ENCODE results near the gene CLPTM1L. TPM values are rescaled to one million over a fixed set of nuclear protein-coding genes. Genes with fewer than 3 reads are reported as not detected.

The CLPTM1L gene
- total and polyA plus RNA-seq, 9 of the 15 experiments (the other 6 are each of a cell fraction or from before 2014, with no cell fraction given), result 3.5 to 217 (median 177) TPM

- Histone ChIP-seq H3K36me3 (ENCODE audit: control insufficient read depth, insufficient read depth, low read length) (no peaks in the 10 kb centered on the region), H3K9me1 (ENCODE audit: control insufficient read depth, insufficient read depth, low read length) (no peaks in the 10 kb centered on the region), H3K9ac (ENCODE audit: insufficient read depth in 1 of 2, low read depth in 2 of 2, low read length in 2 of 2) (no peak overlapping the region), H3K4me1 (replicated peaks in 1 of 2; ENCODE audit: control insufficient read depth in 2 of 2, insufficient read depth in 2 of 2, low read length in 2 of 2) (no peaks in the 10 kb centered on the region; a peak in 1 of 5 replicates), H3K79me2 (ENCODE audit: control insufficient read depth, insufficient read depth, low read length) (no peaks in the 10 kb centered on the region), H3K27ac (ENCODE audit: extremely low read depth, low read depth, low read length) (no peak overlapping the region), H4K20me1 (replicated peaks; ENCODE audit: control insufficient read depth, insufficient read depth, low read length) (peaks cover 3% of the 10 kb centered on the region), H3K27me3 (ENCODE audit: control insufficient read depth in 2 of 2, insufficient read depth in 2 of 2, low read length in 2 of 2) (peaks cover 70 to 78% of the 10 kb centered on the region in 2 experiments), H3K9me3 (replicated peaks; ENCODE audit: control insufficient read depth, insufficient read depth, low read depth, low read length) (no peaks in the 10 kb centered on the region), H3K4me3 (no peak overlapping the region), H2AFZ (ENCODE audit: low read depth, low read length) (peak overlapping the region; percentile 84), H3K4me2 (ENCODE audit: insufficient read depth, low read length) (peak overlapping the region; percentile 61)
- TF ChIP-seq ILF3 (IDR thresholded peaks at IDR 0.05; ENCODE audit: borderline replicate concordance) (no peak), CREB1 (IDR thresholded peaks at IDR 0.05) (peak; percentile 65), CREB1 (CRISPR knock-in tag; IDR thresholded peaks at IDR 0.05) (peak; percentile 76), BHLHE40 (IDR thresholded peaks at IDR 0.05; ENCODE audit: low read length) (peak; percentile 41; the same call in 1 of the 2 replicates), CREM (IDR thresholded peaks at IDR 0.05; ENCODE audit: low read depth) (peak; percentile 92), ATF1 (CRISPR knock-in tag; IDR thresholded peaks at IDR 0.05) (0 out of 2 replicates have a peak, but pooled peaks have one; percentile 19), ATF1 (tag; IDR thresholded peaks at IDR 0.05) (peak; percentile 74), SNRNP70 (optimal IDR thresholded peaks at IDR 0.05; ENCODE audit: low read depth, low read length) (no peak), PATZ1 (CRISPR knock-in tag; IDR thresholded peaks at IDR 0.05; ENCODE audit: borderline replicate concordance) (no peak), ELF1 (tag; IDR thresholded peaks at IDR 0.05) (no peak), STAT5B (CRISPR knock-in tag; IDR thresholded peaks at IDR 0.05) (no peak), NR2C1 (IDR thresholded peaks at IDR 0.05) (peak; percentile 63), NR2C1 (tag; IDR thresholded peaks at IDR 0.05) (peak; percentile 75), HCFC1 (IDR thresholded peaks at IDR 0.05; ENCODE audit: low read depth, low read length) (0 out of 2 replicates have a peak, but pooled peaks have one; percentile 20), TAF7 (tag; IDR thresholded peaks at IDR 0.05) (no peak), NR2C2 (CRISPR knock-in tag; IDR thresholded peaks at IDR 0.05) (no peak), NR2C2 (tag; IDR thresholded peaks at IDR 0.05) (peak; percentile 71), MTA1 (IDR thresholded peaks at IDR 0.05; ENCODE audit: borderline replicate concordance) (peak; percentile 77; the same call in 1 of the 2 replicates), ZNF324 (CRISPR knock-in tag; IDR thresholded peaks at IDR 0.05) (no peak), ZBTB12 (CRISPR knock-in tag; IDR thresholded peaks at IDR 0.05) (0 out of 2 replicates have a peak, but pooled peaks have one; percentile 27), PHF20 (IDR thresholded peaks at IDR 0.05; ENCODE audit: partially characterized antibody) (peak; percentile 50), TFAP4 (CRISPR knock-in tag; IDR thresholded peaks at IDR 0.05; ENCODE audit: borderline replicate concordance) (peak; percentile 71)
- in situ Hi-C loops (cut with MboI), result no loop called here
- no peak for FAIRE-seq
- intact Hi-C loops (cut with micrococcal nuclease), result no loop called here
- peak; percentile 38 to 45 (median 40) for DNase-seq (ENCODE audit: extremely low read depth in 1 of 4, low spot score in 3 of 4)
- WGBS (ENCODE audit: insufficient coverage, low coverage, missing lambda C conversion rate), result 0% methylated on average over 7 of the region's 7 CpGs
- ChIA-PET CTCF (ENCODE audit: low intra/inter-chr PET ratio) (interaction anchor here (0.6 kb wide), 1 partner anchor 274 kb away, joined by 3 read pairs; no protein-coding TSS in a partner anchor), POLR2A (no interaction called here)
- BruUV-seq (replicated peaks), result no TSS peak
- ATAC-seq, result peak; percentile 75
These were observed 22.2 kb upstream of the CLPTM1L start for GRCh38 chr5:1367149-1367548.

Data from K562 (cell line).